Spleen (tissue), 7 donors: ENCODE results near the gene PITPNM1.
"Not testable (repeated sequence)": the region's sequence is repeated elsewhere in the genome, so short reads cannot be mapped to it uniquely, and the experiment has no call there.

Experiments
- POLR2A ChIP-seq, 3 donors: fragments of 450-650 bp; IDR thresholded peaks; one replicate each; pipeline ENCODE4 v1.5.1; 2017; ENCODE audit warnings: antibody characterized with exemption in 3 of 3, mild to moderate bottlenecking in 1 of 3
- TF ChIP-seq, protein P1 (sequence below), 11 experiments: fragments of 200-600 bp in 7 of 11; fragments of 450-650 bp in 4 of 11; sonication (generic) in 4 of 11; IDR thresholded peaks in 8 of 11; conservative IDR thresholded peaks in 3 of 11; 1 replicate in 7 of 11; 2 replicates in 4 of 11; pipeline versions ENCODE4 v1.4.0 to v1.8.0; 2016 to 2021; ENCODE audit warnings: antibody characterized with exemption in 11 of 11, inconsistent platforms in 4 of 11, mild to moderate bottlenecking in 1 of 11
- donor health status: DM: no; HTN: no; CAD: no; lungs with moderate emphysema.
- donor health status: DM: no; HTN: no; CAD: no.
- donor health status: DM: no; HTN: no; CAD: no.

DNA sequence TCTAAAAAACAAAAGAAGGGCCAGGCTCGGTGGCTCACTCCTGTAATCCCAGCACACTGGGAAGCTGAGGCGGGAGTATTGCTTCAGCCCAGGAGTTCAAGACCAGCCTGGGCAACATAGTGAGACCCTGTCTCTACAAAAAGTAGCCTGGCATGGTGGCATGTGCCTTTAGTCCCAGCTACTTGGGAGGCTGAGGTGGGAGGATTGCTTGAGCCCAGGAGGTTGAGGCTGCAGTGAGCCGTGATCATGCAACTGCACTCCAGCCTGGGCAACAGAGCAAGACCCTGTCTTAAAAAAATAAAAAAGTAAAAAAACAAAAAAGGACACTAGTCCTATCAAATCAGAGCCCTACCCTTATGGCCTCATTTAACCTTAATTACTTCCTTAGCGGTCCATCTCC is 6.4 kb upstream of the PITPNM1 start:
- TF ChIP-seq POLR2A (IDR thresholded peaks at IDR 0.05) = not testable (repeated sequence)
- TF ChIP-seq, protein P1, sequence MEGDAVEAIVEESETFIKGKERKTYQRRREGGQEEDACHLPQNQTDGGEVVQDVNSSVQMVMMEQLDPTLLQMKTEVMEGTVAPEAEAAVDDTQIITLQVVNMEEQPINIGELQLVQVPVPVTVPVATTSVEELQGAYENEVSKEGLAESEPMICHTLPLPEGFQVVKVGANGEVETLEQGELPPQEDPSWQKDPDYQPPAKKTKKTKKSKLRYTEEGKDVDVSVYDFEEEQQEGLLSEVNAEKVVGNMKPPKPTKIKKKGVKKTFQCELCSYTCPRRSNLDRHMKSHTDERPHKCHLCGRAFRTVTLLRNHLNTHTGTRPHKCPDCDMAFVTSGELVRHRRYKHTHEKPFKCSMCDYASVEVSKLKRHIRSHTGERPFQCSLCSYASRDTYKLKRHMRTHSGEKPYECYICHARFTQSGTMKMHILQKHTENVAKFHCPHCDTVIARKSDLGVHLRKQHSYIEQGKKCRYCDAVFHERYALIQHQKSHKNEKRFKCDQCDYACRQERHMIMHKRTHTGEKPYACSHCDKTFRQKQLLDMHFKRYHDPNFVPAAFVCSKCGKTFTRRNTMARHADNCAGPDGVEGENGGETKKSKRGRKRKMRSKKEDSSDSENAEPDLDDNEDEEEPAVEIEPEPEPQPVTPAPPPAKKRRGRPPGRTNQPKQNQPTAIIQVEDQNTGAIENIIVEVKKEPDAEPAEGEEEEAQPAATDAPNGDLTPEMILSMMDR (IDR thresholded peaks at IDR 0.05 in 8 of 11, conservative IDR thresholded peaks at IDR 0.05 in 3 of 11) = not testable (repeated sequence)
